ENCODE data around the gene EMP2. TPM values are rescaled to one million over a fixed set of nuclear protein-coding genes. Genes with fewer than 3 reads are reported as not detected.

Gene EMP2
- total RNA-seq, 1 donor from 2014 or later: not detected

- peaks cover 28% of the 10 kb centered on the region for H3K4me1 Mint-ChIP-seq
- intact Hi-C loops (cut with micrococcal nuclease): no loop called here
- H3K36me3 Mint-ChIP-seq (ENCODE audit: low read depth): no peaks in the 10 kb centered on the region
- no peak overlapping the region for H3K4me3 Mint-ChIP-seq
- DNase-seq (no peak), ATAC-seq (ENCODE audit: low read depth) (no peak)
- no peak for TF ChIP-seq CTCF (IDR thresholded peaks at IDR 0.05)
- peaks cover 14% of the 10 kb centered on the region for H3K9me3 Mint-ChIP-seq
- H3K27ac Mint-ChIP-seq: peak overlapping the region; percentile 98
- CTCF ChIA-PET: interaction anchor here (1.0 to 1.7 kb wide), 5 partner anchors 10 to 367 kb away, joined by 4 to 5 read pairs (median 4); no protein-coding TSS in a partner anchor
- POLR2A ChIA-PET: interaction anchor here (0.8 to 1.6 kb wide), 4 partner anchors 192 to 390 kb away, joined by 3 to 11 read pairs (median 4); partner anchors contain the start of genes DEXI and NUBP1
- no peaks in the 10 kb centered on the region for H3K27me3 Mint-ChIP-seq
These were observed 28.1 kb downstream of the EMP2 start for GRCh38 chr16:10552281-10552680.

- ATAC-seq (ENCODE audit: low read depth) (no peak), DNase-seq (no peak)
- CTCF ChIA-PET: interaction anchor here (1.0 to 1.7 kb wide), 5 partner anchors 10 to 367 kb away, joined by 4 to 5 read pairs (median 4); no protein-coding TSS in a partner anchor
- H3K4me3 Mint-ChIP-seq: no peak overlapping the region
- POLR2A ChIA-PET: interaction anchor here (0.8 to 1.6 kb wide), 3 partner anchors 192 to 390 kb away, joined by 3 to 11 read pairs (median 4); partner anchors contain the start of genes DEXI and NUBP1
- peaks cover 28% of the 10 kb centered on the region for H3K4me1 Mint-ChIP-seq
- H3K9me3 Mint-ChIP-seq: peaks cover 14% of the 10 kb centered on the region
- no peaks in the 10 kb centered on the region for H3K27me3 Mint-ChIP-seq
- TF ChIP-seq CTCF (IDR thresholded peaks at IDR 0.05): no peak
- intact Hi-C loops (cut with micrococcal nuclease): no loop called here
- no peak overlapping the region for H3K27ac Mint-ChIP-seq
- no peaks in the 10 kb centered on the region for H3K36me3 Mint-ChIP-seq (ENCODE audit: low read depth)
These were observed 28.5 kb downstream of the EMP2 start for GRCh38 chr16:10551881-10552280.

- DNase-seq (no peak), ATAC-seq (ENCODE audit: low read depth) (no peak)
- no peaks in the 10 kb centered on the region for H3K36me3 Mint-ChIP-seq (ENCODE audit: low read depth)
- ChIA-PET CTCF (no interaction called here), POLR2A (interaction anchor here (0.5 to 0.6 kb wide), 2 partner anchors 11 to 81 kb away, joined by 3 read pairs; no protein-coding TSS in a partner anchor)
- H3K27me3 Mint-ChIP-seq: no peaks in the 10 kb centered on the region
- peaks cover 12% of the 10 kb centered on the region for H3K9me3 Mint-ChIP-seq
- TF ChIP-seq CTCF (IDR thresholded peaks at IDR 0.05): no peak
- H3K4me1 Mint-ChIP-seq: peaks cover 10% of the 10 kb centered on the region
- intact Hi-C loops (cut with micrococcal nuclease): no loop called here
- no peak overlapping the region for H3K4me3 Mint-ChIP-seq
- H3K27ac Mint-ChIP-seq: no peak overlapping the region
These were observed 32.0 kb downstream of the EMP2 start for GRCh38 chr16:10548404-10548803.

- intact Hi-C loops (cut with micrococcal nuclease): no loop called here
- Mint-ChIP-seq H3K9me3 (peaks cover 12% of the 10 kb centered on the region), H3K27ac (no peak overlapping the region), H3K4me1 (peaks cover 3% of the 10 kb centered on the region), H3K4me3 (no peak overlapping the region), H3K27me3 (no peaks in the 10 kb centered on the region), H3K36me3 (ENCODE audit: low read depth) (no peaks in the 10 kb centered on the region)
- ChIA-PET POLR2A (no interaction called here), CTCF (no interaction called here)
- ATAC-seq (ENCODE audit: low read depth): no peak
- TF ChIP-seq CTCF (IDR thresholded peaks at IDR 0.05): no peak
- no peak for DNase-seq
These were observed 32.7 kb downstream of the EMP2 start for GRCh38 chr16:10547708-10548107.

GRCh38 chr16:10543231-10543977, 37.0 kb downstream of the EMP2 start:
- Mint-ChIP-seq H3K4me3 (no peak overlapping the region), H3K4me1 (no peaks in the 10 kb centered on the region), H3K27me3 (no peaks in the 10 kb centered on the region), H3K36me3 (ENCODE audit: low read depth) (no peaks in the 10 kb centered on the region), H3K9me3 (peaks cover 4% of the 10 kb centered on the region), H3K27ac (no peak overlapping the region)
- no peak for TF ChIP-seq CTCF (IDR thresholded peaks at IDR 0.05)
- DNase-seq (no peak), ATAC-seq (ENCODE audit: low read depth) (no peak)
- ChIA-PET POLR2A (no interaction called here), CTCF (no interaction called here)
- intact Hi-C loops (cut with micrococcal nuclease): no loop called here
